Neutrophil (primary cell): ENCODE data around the gene RPAIN.
A peak's percentile ranks its signal among the peaks of the same experiment; 100 is the strongest.

Experiments
- H3K27ac ChIP-seq: fragments of 200-600 bp; sonication (generic); 2 replicates; pipeline ENCODE4 v1.5.1; 2016; ENCODE audit warnings: mild to moderate bottlenecking, moderate library complexity
- H3K27me3 ChIP-seq: fragments of 200-600 bp; sonication (generic); 2 replicates; pipeline ENCODE4 v1.6.0; 2016; ENCODE audit warnings: mild to moderate bottlenecking
- H3K36me3 ChIP-seq: fragments of 200-600 bp; sonication (generic); 2 replicates; pipeline ENCODE4 v1.5.1; 2017
- H3K4me1 ChIP-seq, 2 experiments: fragments of 200-600 bp in 1 of 2; sonication (generic) in 1 of 2; 1 replicate in 1 of 2; 2 replicates in 1 of 2; pipeline versions ENCODE4 v1.5.1 to v1.6.1; 2013 to 2016; ENCODE audit warnings: low read depth in 1 of 2, low read length in 1 of 2, mild to moderate bottlenecking in 1 of 2, moderate library complexity in 1 of 2; ENCODE audit not compliant: control insufficient read depth in 1 of 2, insufficient read depth in 1 of 2
- H3K4me3 ChIP-seq, 2 experiments: fragments of 200-600 bp in 1 of 2; sonication (generic) in 1 of 2; 1 replicate in 1 of 2; 2 replicates in 1 of 2; pipeline ENCODE4 v1.5.1; 2013 to 2016; ENCODE audit warnings: low read depth in 1 of 2, low read length in 1 of 2, mild to moderate bottlenecking in 1 of 2, moderate library complexity in 1 of 2
- H3K9me3 ChIP-seq: fragments of 200-600 bp; sonication (generic); 2 replicates; pipeline ENCODE4 v1.5.1; 2016
- TF ChIP-seq, protein P1 (sequence below): fragments of 200-600 bp; sonication (generic); IDR thresholded peaks from 2 replicates; pipeline ENCODE4 v1.5.1; 2016; ENCODE audit warnings: antibody characterized with exemption

RPAIN gene, protein sequence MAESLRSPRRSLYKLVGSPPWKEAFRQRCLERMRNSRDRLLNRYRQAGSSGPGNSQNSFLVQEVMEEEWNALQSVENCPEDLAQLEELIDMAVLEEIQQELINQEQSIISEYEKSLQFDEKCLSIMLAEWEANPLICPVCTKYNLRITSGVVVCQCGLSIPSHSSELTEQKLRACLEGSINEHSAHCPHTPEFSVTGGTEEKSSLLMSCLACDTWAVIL

DNA sequence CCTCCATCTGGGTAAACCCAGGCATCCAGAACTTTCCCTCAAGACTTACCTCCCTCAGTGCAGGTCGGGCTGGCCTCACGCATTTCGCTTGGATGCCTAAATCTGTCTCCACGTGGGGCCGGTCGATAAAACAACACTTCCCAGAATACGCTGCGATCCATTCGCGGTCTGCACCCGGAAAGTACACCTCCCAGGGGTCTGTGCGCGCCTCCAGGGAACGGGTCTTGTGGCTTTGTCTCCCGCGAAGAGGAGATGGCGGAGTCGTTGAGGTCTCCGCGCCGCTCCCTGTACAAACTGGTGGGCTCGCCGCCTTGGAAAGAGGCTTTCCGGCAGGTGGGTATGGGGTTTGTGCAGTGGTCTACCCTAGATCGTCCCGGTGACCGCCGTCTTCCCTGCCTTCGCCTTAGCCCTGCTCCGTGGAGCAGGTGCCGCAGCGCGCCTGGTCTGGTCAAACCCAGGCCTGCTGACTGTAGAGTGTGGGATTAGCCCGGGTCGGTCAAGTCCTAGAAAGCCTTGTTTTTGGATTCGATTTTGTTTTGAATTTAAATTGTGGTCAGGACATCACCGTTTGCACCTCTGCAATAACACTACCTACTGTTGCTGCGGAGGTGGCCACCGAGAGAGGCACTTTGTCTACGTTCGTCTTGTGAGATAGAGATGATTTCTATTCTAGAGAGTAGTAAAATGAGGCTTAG lies at the start of gene RPAIN:
RPAIN (plus strand) TSS at position 224 of the 695 bp plus-strand sequence; CDS start at position 253, 29 bp downstream.
- Histone ChIP-seq H3K4me3 (peak within 1 kb of the TSS; percentile 68 to 89), H3K4me1 (peaks cover 19 to 23% of the 10 kb centered on the region in 2 experiments), H3K27ac (peak within 1 kb of the TSS; percentile 84), H3K27me3 (no peaks in the 10 kb centered on the region), H3K36me3 (peaks cover 27% of the 10 kb centered on the region), H3K9me3 (no peaks in the 10 kb centered on the region)
- TF ChIP-seq, protein P1, sequence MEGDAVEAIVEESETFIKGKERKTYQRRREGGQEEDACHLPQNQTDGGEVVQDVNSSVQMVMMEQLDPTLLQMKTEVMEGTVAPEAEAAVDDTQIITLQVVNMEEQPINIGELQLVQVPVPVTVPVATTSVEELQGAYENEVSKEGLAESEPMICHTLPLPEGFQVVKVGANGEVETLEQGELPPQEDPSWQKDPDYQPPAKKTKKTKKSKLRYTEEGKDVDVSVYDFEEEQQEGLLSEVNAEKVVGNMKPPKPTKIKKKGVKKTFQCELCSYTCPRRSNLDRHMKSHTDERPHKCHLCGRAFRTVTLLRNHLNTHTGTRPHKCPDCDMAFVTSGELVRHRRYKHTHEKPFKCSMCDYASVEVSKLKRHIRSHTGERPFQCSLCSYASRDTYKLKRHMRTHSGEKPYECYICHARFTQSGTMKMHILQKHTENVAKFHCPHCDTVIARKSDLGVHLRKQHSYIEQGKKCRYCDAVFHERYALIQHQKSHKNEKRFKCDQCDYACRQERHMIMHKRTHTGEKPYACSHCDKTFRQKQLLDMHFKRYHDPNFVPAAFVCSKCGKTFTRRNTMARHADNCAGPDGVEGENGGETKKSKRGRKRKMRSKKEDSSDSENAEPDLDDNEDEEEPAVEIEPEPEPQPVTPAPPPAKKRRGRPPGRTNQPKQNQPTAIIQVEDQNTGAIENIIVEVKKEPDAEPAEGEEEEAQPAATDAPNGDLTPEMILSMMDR, result no peak

DNA sequence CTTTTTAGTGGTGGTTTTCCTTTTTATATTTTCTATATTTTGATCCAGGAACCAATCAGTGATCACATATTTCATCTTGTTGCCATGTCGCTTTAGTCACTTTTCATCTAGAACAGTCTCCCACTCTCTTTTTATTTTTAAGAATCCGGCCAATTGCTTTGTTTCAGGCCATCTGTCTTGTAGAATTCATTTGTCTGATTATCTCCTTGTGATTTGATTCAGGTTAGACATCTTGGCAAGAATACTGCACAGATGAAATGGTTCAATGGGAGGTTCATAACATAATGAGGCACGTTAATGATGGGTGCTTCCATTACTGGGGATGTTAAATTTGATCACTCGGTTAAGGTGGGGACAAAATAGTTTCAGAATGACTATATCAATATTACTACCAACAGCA lies 49.6 kb upstream of the RPAIN start:
- no peaks in the 10 kb centered on the region for H3K9me3 ChIP-seq
- TF ChIP-seq, protein P1, result no peak
- H3K27me3 ChIP-seq, result no peaks in the 10 kb centered on the region
- peaks cover 91% of the 10 kb centered on the region for H3K36me3 ChIP-seq
- no peak overlapping the region for H3K4me3 ChIP-seq
- no peaks in the 10 kb centered on the region for H3K4me1 ChIP-seq
- no peak overlapping the region for H3K27ac ChIP-seq

DNA sequence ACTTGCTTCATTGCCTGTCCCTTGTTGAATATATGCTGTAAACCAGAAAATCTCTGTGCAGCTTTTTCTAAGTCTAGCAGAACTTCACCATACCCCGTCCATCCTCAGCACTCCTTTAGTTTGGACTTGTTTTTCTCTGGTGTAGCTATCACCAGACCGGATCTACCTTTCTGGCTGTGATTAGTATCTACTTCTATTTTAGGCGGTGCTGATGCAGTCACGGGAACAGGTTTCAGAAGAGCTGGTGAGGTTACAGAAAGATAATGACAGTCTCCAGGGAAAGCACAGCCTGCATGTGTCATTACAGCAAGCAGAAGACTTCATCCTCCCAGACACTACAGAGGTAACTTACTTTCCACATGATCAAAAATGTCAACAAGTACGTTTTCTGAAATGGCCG lies 46.9 kb upstream of the RPAIN start:
- Histone ChIP-seq H3K9me3 (no peaks in the 10 kb centered on the region), H3K27ac (no peak overlapping the region), H3K27me3 (no peaks in the 10 kb centered on the region), H3K36me3 (peaks cover 93% of the 10 kb centered on the region), H3K4me1 (no peaks in the 10 kb centered on the region), H3K4me3 (no peak overlapping the region)
- TF ChIP-seq, protein P1, result no peak

DNA sequence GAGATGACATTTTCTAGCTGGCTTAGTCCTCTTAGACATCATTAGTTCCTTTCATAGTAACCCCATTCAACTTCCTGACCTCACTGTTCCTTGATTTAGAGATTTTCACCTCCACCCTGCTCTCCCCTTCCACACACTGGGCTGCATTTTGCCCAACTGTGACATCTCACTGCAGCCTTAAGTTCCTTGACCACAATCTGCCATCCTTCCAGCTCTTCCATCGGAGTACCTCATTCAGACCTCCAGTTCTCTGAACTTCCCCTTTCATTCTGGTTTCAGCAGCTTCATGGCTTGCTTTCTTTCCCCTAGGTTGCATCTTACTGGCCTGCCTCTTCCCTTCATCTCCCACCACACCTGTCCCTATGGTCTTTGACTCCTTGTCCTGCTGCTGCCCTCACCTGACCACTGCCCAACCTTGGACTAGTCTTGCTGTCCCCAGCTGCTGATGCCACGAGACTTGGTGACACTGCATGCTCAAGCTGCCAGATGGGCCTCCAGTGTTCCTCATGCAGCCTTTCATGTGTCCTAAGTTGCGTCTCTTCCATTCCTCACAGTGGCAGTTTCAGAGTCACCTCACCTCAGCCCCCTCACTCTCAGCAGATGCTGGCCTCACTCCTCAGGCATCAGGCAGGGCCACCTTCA lies 41.3 kb upstream of the RPAIN start:
- Histone ChIP-seq H3K9me3 (no peaks in the 10 kb centered on the region), H3K27ac (no peak overlapping the region), H3K36me3 (peaks cover 95% of the 10 kb centered on the region)

DNA sequence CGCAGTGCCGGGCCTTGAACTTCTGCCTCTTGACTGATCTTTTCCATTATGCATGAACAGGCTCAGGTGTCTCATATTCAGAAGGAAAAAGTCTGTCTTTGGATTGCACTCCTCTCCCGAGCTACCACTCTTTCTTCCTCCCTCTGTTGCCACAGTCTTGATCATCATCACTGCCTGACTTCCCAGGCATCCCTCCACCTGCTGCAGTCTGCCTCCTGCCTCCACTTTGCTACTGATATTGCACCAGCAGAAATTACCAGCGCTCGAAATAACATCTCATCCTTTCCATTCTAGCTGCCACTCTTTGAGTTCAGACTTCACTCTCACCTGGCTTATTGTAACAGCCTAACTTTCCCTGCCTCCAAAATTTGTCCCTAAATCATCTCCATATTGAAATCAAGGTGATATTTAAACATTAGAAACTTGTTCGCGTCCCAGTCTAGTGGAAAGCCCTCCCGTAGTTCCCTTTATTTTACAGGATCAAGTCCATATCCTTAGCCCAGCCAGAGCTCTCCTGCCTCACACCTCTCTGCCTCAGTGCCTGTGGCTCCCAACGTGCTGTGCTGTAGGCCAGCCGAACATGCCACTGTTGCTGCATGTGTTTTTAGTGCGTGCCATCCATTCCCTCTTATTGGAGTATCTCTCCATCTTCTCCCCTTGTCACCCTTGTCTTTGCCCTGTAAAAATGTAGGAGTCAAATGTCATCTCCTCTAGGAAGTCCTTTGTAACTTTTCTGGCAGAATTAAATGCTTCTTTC lies 40.5 kb upstream of the RPAIN start:
- H3K4me1 ChIP-seq, result no peaks in the 10 kb centered on the region
- H3K27me3 ChIP-seq, result no peaks in the 10 kb centered on the region
- H3K36me3 ChIP-seq, result peaks cover 97% of the 10 kb centered on the region
- no peak overlapping the region for H3K27ac ChIP-seq
- H3K9me3 ChIP-seq, result no peaks in the 10 kb centered on the region
- no peak overlapping the region for H3K4me3 ChIP-seq
- TF ChIP-seq, protein P1, result no peak

More for the DNA sequence above, 41.3 kb upstream of the RPAIN start:
- TF ChIP-seq, protein P1, result no peak
- no peak overlapping the region for H3K4me3 ChIP-seq
- H3K27me3 ChIP-seq, result no peaks in the 10 kb centered on the region
- no peaks in the 10 kb centered on the region for H3K4me1 ChIP-seq
